Activated T-cell treated with anti-CD3 and anti-CD28 coated beads, Interleukin-2, amount 50 U/mL, for 48 hours (primary cell): ENCODE data around the gene KIF5C.

Experiments used
- DNase-seq, 2 experiments: peaks; one replicate each; pipeline ENCODE4 v3.0.0-alpha.2; 2020

The KIF5C gene

DNA sequence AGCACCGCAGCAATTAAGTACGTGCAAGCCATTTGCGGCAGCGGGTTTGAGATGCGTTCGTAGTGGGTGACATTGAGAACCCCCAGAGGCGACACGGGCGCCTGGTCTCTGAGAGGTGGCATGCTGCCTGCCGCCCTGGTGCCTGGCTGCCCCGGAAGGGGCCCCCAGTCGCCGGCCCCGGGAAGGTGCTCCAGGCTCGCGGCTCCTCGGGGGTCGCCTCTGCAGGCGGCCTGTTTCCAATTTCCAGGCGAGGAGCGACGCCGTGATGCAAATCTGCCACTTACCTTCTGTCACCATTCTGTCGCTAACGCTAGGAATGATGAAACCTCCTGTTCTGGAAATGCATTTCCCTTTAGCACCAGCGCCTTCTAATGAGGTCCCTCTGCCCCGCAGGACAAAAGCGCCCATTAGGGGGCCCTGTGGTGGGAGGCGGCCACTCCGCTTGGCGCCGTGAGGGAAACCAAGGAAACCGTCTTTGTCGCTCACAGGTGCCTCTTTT lies 13.0 kb downstream of the KIF5C start:
- peak; percentile 33 to 38 for DNase-seq

DNA sequence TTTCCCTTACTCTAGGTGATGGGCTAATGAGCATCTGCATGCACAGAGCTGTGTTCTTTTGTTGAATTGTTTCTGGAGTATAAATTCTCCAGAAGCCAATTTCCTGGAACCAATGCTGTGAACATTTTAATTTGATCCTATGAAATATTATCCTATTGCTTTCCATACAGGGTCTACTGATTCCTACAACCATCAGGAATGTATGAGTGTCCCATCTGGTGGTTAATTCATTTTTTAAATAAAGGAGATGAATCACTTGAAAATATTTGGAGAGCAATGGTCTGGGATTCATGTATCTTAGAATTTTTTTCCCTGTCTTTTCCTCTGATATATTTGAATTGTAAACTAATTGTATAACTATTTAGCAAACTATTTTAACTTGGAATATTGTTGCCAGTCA lies 14.0 kb downstream of the KIF5C start:
- no peak for DNase-seq

DNA sequence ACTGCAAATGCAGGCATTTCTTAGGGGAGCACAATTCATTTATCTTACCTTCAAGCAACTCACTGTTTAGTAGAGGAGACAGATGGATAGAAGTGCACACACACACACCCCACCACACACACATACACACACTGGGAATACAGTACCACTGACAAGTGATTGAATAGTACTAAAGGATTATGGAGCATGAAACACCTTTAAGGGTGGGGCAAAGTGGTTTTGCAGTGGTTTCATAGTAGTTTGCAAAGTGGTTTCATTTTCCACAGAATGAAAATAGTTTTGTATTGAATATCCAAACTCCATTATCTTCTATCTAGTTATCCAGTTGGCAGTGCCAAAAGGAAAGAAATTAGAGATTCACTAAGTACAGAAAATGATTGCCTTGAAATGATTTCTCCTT lies 18.9 kb downstream of the KIF5C start:
- DNase-seq: no peak

DNA sequence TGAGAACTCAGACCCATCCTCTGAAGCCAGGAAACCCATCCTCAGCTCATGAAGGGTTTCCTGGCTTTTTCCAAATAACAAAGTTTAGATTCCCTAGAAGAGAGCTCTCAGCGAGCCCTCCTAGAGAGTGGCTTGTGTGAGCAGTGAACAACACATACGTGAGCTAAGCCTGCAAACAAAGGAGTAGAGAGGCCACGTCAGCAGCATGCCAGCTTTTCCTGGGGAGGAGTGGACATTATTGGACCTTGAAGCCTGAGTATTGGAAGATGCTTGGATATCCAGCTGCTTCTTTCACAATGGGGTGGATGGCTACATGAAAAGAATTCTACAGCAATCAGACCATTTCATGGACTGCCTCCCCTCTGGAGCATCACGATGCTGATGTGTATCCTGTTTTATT lies 21.1 kb downstream of the KIF5C start:
- DNase-seq: no peak

DNA sequence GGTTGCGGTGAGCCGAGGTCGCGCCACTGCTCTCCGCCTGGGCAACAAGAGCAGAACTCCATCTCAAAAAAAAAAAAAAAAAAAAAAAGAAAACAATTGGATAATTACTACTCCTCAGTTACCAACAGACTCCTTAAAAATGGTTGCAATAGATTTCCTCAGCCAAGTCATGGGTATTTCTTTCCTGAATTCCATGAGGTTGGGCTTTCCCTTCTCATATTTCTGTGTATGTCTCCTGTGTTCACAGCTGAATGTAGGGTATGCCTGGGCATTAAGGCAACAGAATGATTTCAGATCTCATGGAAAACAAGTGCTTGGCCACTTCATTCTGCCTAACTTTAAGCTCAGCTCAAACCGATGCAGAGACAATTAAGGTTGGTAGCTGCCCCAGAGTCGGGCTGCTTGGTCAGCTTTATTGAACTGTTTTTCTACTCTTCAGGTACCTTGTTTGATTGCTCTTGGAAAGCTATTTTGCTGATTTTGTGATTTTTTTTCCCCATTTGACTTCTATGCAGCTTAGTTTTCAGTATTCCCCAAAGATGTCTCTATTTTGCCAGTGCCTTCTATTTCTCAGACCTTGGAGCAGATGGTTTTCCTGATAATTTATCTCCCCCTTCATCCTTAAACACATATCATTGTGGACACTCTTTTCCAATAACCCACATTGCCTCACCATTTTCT lies 24.8 kb downstream of the KIF5C start:
- DNase-seq: no peak

DNA sequence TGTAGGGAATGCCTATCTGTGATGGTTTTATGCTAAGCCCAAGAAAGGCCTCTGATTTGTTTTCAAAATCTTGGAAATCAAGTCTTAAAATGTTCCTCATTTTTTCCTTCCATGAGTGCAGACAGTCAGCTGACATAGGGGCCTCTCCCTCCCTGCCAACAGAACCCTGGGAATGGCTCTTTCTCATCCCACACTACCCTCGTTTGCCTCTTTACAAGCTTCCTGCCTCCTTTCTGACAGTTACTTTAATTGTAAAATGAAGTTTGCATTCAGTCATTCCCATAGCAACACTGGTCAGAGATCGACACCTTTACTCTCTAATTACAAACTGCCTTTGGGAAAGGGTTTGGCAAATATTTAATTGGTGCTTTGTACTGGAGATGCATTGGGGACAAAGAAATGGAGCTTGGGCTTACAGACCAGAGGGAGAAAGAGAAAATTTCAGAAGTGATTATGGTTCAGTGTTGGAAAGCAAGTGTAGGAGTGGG lies 25.4 kb downstream of the KIF5C start:
- DNase-seq: no peak

DNA sequence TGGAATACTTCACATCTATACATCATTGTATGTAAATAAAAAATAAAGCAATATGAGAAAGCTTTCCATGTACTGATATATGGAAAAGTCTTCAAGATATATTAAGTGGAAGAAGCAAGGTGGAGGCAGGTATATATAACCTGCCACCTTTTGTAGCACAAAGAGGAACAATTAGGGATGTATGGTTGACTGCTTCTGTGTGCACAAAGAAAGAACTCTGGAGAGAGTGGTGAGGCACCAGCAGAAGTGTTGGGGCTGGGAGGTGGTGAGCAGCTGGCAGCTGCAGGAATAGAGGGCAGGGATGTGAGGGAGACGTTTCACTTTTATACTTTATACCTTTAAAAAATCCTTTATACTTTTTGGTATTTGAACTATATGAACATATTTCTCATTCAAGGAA lies 26.1 kb downstream of the KIF5C start:
- no peak for DNase-seq

DNA sequence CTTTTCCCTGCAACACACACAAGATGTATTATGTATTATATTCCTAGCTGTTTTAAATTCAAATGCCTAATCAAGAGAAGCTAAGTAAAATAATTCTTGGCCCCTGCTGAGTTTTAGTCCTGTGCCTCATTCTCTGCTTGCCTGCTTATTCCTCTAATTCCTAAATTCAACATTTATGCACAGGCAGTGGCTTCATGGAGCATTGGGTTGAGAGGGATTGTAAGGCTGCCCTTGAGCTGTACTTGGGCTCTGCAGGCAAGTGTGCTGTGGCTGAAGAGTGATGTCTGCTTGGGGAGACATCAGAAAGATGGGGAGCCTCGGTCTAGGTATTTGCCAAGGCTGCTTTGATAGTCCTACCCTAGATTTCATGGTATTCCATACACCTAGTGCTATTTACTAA lies 27.8 kb downstream of the KIF5C start:
- no peak for DNase-seq

DNA sequence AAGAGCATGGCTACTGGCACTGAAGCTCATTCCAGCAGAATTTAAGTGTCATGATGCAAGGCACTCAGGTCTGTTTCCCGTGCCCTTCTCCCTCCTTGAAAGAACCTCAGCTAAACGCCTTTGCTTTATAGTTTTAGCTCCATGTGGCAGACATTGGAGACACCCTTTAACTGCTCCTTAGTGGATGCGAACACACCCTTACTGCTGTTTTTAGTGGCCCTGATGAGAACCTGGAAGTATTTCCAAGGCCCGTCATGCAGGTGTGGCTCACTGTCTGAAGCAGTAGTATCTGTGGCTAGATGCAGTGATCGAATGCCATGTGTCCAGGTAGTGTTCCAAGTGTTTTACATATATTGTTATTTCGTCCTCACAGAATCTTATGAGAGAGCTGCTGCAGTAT lies 28.3 kb downstream of the KIF5C start:
- no peak for DNase-seq

DNA sequence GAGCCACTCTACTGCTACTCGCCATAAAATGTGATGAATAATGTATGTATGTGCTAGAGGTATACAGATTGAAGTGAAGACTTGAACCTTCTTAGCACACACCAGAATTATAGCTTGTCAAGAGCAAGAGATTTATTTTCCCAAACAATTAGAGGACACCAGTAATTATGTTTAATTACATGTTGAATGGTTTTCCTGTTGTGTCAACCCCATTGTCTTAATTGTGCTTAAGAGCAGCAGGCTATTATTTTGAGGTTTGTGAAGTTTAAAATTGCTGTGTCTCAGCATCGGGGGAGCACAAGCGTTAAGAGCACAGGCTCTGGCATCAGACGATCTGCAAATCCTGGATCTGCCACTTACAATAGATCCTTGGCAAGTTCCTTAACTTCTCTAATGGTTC lies 29.0 kb downstream of the KIF5C start:
- DNase-seq: no peak

DNA sequence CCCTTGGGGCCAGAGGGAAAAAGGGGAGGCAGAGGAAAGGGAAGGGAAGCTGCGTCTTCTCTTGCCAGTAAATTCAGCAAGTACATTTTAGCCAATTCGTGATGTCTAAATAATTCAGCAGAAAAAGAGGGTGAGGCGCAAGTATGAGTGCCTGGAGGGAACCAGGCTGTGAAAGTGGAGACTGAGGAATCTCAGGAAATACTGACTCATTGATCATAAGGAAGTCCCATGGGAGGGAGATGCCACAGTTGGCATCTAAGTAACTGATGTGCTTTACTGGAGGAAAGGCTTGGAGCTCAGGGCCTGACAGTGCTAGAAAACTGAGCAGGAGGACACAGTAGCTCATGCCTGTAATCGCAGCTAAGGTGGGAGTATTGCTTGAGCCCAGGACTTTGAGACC lies 31.1 kb downstream of the KIF5C start:
- no peak for DNase-seq

DNA sequence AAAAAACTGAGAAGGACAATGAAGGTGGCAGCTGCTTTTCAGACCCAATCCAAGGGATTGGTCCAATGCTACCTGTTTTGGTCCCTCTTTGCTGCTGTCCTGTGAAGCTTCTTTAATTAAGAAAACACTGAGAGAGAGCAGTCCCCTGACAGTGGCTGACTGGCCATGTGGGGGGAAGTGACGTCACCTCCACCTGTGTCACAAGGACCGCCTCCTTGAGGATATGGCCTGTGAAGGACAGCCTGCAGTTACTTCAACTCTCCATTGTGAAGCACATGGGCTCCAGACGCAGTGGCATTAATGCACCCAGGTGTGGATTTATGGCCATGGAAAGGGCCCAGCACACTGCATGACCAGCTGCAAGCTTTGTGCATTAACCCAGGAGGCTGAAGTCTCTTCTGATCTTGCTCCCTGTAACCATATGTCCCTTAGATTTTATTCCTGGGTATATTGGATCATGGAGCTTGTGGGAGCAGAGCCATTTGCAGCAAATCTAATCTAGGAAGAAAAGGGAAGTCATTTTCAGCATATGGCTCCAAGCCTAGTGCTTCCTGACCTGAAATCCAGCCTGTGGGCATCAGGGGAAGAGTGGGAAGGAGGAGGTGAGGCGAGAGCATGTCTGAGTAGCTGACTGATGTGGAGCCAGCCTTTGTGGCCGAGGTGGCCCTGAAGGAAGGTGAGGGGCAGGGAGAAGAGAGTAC lies 32.2 kb downstream of the KIF5C start:
- no peak for DNase-seq

DNA sequence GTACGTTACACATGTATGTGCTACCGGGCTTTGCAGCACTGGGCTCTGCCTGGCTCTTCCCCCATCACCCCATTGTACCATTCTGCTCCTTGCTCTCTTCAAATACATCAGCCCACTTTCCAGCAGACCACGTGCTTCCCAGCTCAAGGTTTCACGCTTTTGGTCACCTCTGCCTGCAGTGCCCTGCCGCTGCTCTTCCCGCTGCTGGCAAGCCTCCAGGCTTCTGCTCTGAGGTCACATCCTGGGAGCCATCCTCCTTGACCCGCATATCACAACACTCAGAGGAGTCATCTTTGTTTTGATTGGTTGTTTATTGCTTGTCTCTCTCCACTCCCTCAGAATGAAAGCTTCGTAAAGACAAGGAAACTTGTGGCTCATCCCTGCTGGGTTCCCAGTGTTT lies 34.1 kb downstream of the KIF5C start:
- no peak for DNase-seq

DNA sequence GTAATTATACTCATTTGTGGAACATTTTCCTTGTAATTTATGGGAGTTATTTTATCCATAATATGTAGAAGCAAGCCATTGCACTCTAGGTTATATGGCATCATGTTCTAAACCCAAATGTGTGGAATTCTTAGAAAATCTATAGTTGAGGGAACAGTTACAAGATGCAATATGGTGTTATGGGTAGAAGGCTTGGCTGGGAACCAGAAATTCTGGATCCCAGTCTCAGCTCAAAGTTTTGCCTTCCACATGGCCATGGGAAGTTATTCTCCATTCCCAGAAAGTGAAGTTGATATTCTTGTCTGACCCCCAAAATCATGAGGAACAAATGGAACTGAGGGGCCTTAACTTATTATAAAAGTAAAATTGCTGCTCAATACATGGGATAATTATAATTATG lies 38.0 kb downstream of the KIF5C start:
- DNase-seq: no peak

DNA sequence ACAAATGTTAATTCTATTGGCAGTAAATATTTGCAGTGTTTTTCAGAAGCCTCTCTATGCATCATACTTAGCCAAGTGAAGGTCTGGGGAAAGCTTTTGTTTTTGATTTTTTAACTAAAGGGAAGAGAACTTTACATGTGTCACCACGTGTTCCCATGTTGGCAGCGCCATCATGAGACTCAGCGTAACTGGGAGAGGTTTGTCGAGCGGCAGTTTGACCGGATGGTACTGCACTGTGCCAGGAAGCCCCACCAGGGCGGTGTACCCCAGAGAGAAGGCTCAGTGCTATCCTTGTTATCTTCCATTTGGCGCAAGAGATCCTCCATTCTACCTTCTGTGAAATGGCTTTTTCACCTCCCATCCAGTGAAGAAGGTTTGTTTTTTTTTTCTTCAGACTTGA lies 38.5 kb downstream of the KIF5C start:
- DNase-seq: no peak

DNA sequence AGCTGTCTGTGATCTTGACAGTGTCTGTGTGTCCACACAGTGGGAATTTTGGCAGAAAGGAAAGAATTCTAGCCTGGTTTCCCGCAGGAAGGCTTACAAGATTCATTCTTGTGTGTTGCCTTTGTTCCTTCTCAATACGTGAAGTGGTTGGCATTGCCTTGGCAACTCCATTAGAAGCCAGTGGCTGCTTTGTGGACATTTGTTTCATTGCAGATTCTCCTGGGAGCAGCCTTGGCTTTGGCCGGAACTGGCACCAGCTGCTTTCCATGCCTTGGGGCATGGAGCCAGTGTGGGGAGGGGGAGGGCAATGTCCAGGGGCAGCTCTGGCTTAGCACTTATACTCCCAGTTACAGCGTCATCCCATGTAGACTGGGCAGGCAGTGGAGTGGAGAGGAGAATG lies 39.4 kb downstream of the KIF5C start:
- DNase-seq: no peak

DNA sequence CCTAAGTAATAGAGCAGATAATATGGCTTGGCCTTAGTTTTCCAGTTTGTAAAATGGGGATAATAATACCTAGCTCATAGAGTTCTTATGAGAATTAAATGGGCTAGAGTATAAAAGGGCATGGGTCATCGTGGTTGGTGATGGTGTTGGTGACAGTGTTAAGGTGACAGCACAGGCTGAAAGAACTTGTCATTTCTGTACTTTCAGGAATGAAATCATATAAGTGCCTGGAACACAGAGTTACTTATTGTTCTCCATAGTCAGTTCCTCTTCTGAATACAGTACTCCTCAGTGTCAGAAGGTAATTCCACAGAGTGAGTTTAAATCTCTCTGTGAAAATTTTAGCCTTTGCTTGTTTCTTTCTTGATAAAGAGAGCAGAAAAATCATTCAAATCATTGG lies 42.4 kb downstream of the KIF5C start:
- no peak for DNase-seq

DNA sequence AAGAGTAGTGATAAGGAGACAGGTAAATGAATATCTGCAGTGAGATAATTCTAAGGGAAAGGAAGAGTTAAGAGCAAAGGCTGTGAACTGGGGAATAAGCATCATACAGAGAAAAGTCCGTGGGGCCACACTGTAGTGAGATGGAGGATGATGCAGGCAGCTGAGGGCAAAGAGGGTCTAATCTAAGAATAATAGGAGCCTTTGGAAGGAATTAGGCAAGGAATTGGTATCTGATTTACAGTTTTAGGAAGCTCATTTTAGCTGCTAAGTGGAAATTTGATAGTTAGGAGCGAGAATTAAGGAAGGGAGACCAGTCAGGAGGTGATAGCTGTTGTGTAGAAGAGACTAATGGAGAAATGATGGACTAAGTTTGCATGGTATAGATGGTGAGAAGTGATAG lies 43.5 kb downstream of the KIF5C start:
- DNase-seq: no peak

DNA sequence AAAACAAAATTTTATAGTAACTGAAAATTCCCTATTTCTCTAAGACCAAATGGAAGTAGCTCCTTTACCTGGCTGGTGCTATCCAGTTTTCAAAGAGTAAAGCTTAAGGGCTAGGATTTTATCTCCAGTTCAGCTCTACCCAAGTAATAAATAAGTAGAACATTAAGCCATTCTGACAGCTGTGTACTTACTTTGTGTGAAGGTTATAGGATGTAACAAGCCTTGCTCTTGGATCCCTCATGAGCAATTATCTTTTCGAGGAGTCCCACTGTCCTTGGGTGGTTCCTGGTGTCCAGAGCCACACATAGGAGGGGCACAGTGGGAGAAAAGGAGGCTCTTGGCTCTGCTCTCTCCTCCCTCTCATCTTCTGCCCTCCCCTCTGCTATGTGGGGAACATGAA lies 45.5 kb downstream of the KIF5C start:
- DNase-seq: no peak

DNA sequence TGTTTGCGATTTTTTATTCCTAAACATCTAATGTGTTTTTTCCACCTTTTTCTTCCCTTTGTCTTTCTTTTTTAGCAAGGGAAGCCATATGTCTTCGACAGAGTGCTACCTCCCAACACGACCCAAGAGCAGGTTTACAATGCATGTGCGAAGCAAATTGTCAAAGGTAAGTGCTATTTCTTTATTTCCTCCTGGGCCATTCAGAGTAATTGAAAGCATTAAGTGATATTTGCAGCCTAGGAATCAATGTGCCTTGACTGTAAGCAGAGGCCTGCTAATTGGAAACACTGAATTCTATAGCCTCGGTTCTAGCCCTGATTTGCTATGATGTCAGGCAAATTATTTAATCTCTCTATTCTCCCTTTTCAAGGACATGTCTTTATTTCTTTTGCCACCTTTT lies 47.0 kb downstream of the KIF5C start:
- no peak for DNase-seq

DNA sequence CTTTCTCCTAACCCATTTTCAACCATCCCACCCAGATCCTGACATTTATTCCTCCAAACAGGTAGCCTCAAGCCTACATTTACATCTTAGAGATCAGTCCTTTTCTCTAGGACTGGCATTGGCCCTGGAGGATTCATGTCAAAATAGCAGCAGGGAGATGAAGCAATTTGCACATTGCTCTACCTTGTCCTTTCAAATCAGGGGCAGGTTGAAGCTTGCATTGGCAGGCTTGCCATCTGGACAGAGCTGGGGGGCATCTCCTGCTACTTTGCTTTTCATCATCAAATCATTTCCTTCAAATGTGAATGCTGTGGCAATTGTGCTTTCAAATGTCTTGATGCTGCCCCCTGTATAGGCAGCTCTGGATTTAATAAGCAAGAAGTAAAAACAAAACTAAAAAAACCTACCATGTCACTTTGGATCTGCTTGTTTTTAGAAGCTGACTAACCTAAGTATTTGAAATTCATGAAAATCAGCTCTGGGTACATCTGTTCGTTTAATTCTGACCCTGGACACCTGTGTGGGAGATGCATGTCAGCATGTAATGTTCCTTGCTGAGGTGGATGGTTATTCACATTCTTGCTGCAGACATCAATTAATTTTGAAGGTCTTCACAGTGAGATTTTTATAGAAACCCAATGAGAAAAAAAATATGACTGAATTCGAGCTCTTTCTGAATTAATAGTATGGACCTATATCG lies 47.9 kb downstream of the KIF5C start:
- no peak for DNase-seq

DNA sequence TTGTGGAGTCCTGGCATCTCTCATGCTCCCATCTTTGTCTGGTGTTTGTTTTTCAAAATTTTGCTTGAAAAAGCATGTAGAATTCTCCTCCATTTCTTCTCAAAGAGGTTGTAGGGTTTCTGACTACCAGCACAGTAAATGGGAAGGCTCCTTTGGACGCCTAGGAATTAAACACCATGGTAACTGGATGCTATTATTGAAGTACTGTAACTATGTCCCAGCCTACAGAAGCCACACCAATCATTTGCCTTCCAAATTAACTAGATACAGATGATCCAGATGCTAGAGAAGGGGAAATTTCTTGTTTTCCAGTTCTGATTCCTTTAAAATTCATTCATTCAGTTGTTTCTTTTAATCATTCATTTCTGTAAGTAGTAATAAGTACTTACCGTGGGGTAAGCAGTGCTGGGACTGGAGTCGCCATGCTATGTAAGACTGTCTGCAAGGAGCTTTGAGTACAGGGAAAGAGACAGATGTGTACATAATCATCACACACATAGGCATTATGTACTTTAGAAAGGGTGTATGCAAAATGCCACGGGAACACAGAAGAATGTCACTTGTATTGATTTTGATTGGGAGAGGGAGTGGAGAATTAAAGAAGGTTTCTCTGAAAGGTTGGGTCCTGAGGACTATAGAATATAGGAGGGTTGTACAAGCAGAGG lies 49.6 kb downstream of the KIF5C start:
- DNase-seq: no peak

DNA sequence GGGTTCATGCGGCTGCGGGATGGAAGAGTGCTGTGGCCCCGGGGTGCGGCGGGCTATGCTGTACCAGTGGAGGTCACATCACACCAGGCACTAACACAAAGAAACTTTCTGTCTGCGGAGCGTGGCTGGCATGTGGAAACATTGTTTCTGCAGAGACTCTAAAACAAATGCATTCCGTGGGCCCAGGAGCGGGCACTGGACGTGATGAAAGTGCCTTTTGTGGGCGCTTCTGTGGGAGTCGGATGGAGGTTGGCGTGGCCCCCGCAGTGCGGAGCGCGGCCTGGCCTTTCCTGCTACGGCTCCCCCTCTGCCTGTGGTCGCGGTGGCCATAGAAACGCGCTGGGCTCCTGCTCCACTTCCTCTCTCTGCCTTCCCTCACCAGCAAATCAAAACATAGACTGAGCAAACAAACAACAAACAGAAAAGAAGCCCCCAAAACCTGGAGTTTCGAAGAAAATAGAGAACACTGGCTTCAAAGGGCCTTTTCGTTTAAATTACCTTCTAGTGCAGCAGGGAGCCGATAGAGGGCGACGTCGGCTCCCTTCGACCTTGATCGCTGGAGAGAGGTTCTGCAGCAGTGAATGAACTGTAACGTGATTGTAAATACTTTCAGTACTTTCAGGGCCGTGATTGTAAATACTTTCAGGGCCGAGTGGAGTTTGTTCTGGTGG lies 51.4 kb downstream of the KIF5C start:
- DNase-seq: peak; percentile 63 to 68
